Tibial nerve (tissue), 4 donors: ENCODE results near the gene ZNF79. TPM values are rescaled to one million over a fixed set of nuclear protein-coding genes. Genes with fewer than 3 reads are reported as not detected.

Experiments used
- DNase-seq, 2 donors: peaks; one replicate each; pipeline ENCODE4 v3.0.0-alpha.2; 2019; ENCODE audit warnings: low spot score in 2 of 2
- H3K27ac ChIP-seq, 4 donors: fragments of 200-600 bp; sonication (generic) in 3 of 4; one replicate each; pipeline ENCODE4 v1.5.1; 2017 to 2019; ENCODE audit warnings: mild to moderate bottlenecking in 1 of 4
- H3K27me3 ChIP-seq, 2 donors: fragments of 200-600 bp; sonication (generic) in 1 of 2; one replicate each; pipeline versions ENCODE4 v1.5.1 to v1.6.0; 2017 to 2019
- H3K36me3 ChIP-seq, 3 donors: fragments of 200-600 bp; sonication (generic); one replicate each; pipeline ENCODE4 v1.5.1; 2018 to 2019
- H3K4me1 ChIP-seq, 4 donors: fragments of 200-600 bp; sonication (generic) in 3 of 4; one replicate each; pipeline ENCODE4 v1.5.1; 2017 to 2019
- H3K4me3 ChIP-seq, 4 donors: fragments of 200-600 bp; sonication (generic) in 3 of 4; one replicate each; pipeline ENCODE4 v1.5.1; 2017 to 2019; ENCODE audit warnings: mild to moderate bottlenecking in 1 of 4, moderate library complexity in 1 of 4
- H3K9me3 ChIP-seq, 4 donors: fragments of 200-600 bp; sonication (generic) in 3 of 4; one replicate each; pipeline ENCODE4 v1.5.1; 2017 to 2019
- EP300 ChIP-seq, 2 donors: sonication (generic); formaldehyde crosslinking; IDR thresholded peaks; one replicate each; pipeline ENCODE4 v1.6.1; 2017; ENCODE audit warnings: antibody characterized with exemption in 2 of 2, mild to moderate bottlenecking in 1 of 2
- POLR2A ChIP-seq, 2 donors: fragments of 450-650 bp; IDR thresholded peaks; one replicate each; pipeline ENCODE4 v1.6.1; 2017; ENCODE audit warnings: antibody characterized with exemption in 2 of 2, mild to moderate bottlenecking in 2 of 2, moderate library complexity in 2 of 2
- whole genome bisulfite sequencing, 2 donors: methylation state at CpG; one replicate each; pipeline ENCODE4 v1.1.5; 2018; 5-methylcytosine and 5-hydroxymethylcytosine counted together
- total RNA-seq, 4 donors: library from RNA; depleted of rRNA; stranded (reverse); fragments of >200 nt; gene quantifications; one replicate each; pipeline ENCODE4 v1.1.0, GENCODE V29; 2016
- TF ChIP-seq, protein P1 (sequence below), 5 experiments: fragments of 200-600 bp in 3 of 5; fragments of 450-650 bp in 2 of 5; sonication (generic) in 3 of 5; IDR thresholded peaks; one replicate each; pipeline ENCODE4 v1.5.1; 2016 to 2019; ENCODE audit warnings: antibody characterized with exemption in 5 of 5, mild to moderate bottlenecking in 3 of 5, moderate library complexity in 2 of 5

ZNF79 gene
- total RNA-seq, 4 donors from 2014 or later: 11.6 to 18.0 (median 13.0) TPM

- peaks cover 0 to 94% (median 11%) of the 10 kb centered on the region in 3 donors for H3K36me3 ChIP-seq
These were observed 61.8 kb downstream of the ZNF79 start for GRCh38 chr9:127485995-127486394.

DNA sequence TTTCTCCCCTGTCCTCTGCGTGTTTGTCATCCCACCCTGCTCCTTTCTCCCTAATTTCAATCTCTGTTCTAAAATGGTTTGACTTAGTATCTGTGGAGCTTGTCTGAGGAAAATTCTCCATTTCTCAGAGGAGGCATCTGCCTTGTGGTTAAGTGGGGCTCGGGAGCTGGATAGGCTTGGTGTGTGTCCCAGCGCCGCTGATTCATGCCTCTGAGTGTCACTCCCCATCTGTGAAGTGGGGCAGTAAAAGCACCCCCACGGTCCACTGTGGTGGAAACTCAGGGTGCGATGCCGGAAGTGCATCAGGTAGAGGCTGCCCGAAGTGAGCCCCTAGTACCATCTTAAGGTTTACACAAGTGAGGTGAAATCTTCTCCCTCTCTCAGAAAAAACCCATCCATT lies 64.8 kb downstream of the ZNF79 start:
- Histone ChIP-seq H3K27ac (no peak overlapping the region), H3K27me3 (no peaks in the 10 kb centered on the region), H3K4me1 (no peaks in the 10 kb centered on the region), H3K9me3 (no peaks in the 10 kb centered on the region), H3K4me3 (no peak overlapping the region), H3K36me3 (peaks cover 0 to 96% (median 13%) of the 10 kb centered on the region in 3 donors)
- TF ChIP-seq, protein P1, sequence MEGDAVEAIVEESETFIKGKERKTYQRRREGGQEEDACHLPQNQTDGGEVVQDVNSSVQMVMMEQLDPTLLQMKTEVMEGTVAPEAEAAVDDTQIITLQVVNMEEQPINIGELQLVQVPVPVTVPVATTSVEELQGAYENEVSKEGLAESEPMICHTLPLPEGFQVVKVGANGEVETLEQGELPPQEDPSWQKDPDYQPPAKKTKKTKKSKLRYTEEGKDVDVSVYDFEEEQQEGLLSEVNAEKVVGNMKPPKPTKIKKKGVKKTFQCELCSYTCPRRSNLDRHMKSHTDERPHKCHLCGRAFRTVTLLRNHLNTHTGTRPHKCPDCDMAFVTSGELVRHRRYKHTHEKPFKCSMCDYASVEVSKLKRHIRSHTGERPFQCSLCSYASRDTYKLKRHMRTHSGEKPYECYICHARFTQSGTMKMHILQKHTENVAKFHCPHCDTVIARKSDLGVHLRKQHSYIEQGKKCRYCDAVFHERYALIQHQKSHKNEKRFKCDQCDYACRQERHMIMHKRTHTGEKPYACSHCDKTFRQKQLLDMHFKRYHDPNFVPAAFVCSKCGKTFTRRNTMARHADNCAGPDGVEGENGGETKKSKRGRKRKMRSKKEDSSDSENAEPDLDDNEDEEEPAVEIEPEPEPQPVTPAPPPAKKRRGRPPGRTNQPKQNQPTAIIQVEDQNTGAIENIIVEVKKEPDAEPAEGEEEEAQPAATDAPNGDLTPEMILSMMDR (IDR thresholded peaks at IDR 0.05): no peak
- WGBS, 2 donors: 83 to 87% methylated on average over 8 of the region's 8 CpGs
- no peak for DNase-seq

More at GRCh38 chr9:127485995-127486394, 61.8 kb downstream of the ZNF79 start:
- Histone ChIP-seq H3K4me3 (no peak overlapping the region), H3K9me3 (no peaks in the 10 kb centered on the region), H3K27ac (no peak overlapping the region), H3K27me3 (no peaks in the 10 kb centered on the region), H3K4me1 (no peaks in the 10 kb centered on the region)
- DNase-seq: no peak
- TF ChIP-seq, protein P1 (IDR thresholded peaks at IDR 0.05): no peak
- TF ChIP-seq EP300 (IDR thresholded peaks at IDR 0.05) (no peak), POLR2A (IDR thresholded peaks at IDR 0.05) (no peak)
- WGBS, 2 donors: 79 to 85% methylated on average over 11 of the region's 11 CpGs

DNA sequence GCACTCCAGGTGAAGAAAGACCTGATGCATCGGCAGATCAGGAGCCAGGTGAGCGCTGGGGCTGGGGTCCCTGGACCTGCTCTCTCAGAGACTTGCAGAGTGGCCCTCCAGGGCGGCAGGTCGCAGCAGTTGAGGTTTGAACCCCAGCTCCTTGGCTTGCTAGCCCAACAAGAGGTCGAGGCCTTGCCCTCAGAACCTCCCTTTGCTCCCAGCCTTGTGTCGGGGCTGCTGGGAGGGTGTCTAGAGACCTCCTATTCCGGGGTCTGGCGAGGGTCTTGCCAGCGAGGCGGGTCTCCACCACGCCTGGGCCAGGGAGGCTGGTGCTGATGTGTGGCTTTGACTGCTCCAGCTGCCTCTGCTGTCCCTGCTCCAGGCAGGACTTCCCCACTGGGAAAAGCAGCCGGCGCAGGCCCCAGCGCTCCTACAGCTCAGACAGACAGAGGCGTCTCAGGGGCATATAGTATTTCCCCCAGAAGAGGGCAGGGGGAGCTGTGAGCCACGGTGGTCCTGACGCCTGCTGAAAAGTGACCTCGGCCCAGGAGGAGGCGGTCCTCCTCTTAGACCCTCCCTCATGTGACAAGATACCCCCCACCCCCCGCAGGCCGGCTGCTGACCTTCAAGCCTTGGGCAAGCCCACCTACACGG lies 65.4 kb downstream of the ZNF79 start:
- Histone ChIP-seq H3K4me3 (no peak overlapping the region), H3K4me1 (peaks cover 0 to under 1% (median 0%) of the 10 kb centered on the region in 4 donors), H3K36me3 (peaks cover 0 to 96% (median 13%) of the 10 kb centered on the region in 3 donors), H3K9me3 (no peaks in the 10 kb centered on the region), H3K27me3 (no peaks in the 10 kb centered on the region), H3K27ac (no peak overlapping the region)
- no peak for DNase-seq
- 74 to 82% methylated on average over 17 to 20 of the region's 22 CpGs for WGBS, 2 donors
- TF ChIP-seq, protein P1 (IDR thresholded peaks at IDR 0.05): no peak
- no peak for TF ChIP-seq POLR2A (IDR thresholded peaks at IDR 0.05)
- TF ChIP-seq EP300 (IDR thresholded peaks at IDR 0.05): no peak

DNA sequence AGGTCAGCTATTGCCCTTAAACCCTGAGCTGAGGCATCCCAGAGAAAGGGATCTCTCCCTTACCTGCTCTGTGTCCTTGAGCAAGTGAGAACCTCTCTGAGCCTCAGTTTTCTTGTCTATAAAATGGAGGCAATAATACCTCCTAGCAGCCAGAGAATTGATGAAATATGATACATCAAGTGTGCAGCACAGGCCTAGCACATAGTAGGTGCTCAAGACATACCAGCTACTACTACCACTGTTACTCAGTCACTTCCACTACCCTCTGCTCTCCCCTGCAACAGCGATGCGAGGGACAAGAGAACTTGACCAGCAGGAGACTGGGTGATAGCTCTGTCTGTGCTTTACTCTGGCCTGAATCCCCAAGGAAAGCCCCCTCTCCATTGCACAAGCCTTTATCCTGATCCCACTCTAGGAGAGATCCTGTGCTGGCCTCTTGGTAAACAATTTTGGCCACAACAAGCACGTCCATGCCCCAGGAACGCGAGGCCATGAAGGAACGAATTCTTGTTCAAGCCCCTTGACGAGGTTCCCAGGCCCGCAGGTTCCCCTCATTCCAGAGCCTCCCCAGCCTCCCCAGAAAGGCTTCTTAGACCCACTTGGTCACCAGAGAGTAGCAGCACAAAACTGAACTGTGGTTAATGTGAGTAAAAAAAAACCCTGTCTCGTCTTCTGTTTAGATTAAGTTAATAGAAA lies 66.5 kb downstream of the ZNF79 start:
- TF ChIP-seq POLR2A (IDR thresholded peaks at IDR 0.05): no peak
- no peak for TF ChIP-seq EP300 (IDR thresholded peaks at IDR 0.05)
- TF ChIP-seq, protein P1 (IDR thresholded peaks at IDR 0.05): no peak
- Histone ChIP-seq H3K4me1 (peaks cover 0 to 11% (median 0%) of the 10 kb centered on the region in 4 donors), H3K27ac (no peak overlapping the region), H3K4me3 (no peak overlapping the region), H3K9me3 (no peaks in the 10 kb centered on the region), H3K36me3 (peaks cover 0 to 96% (median 10%) of the 10 kb centered on the region in 3 donors), H3K27me3 (no peaks in the 10 kb centered on the region)
- no peak for DNase-seq
- 76 to 85% methylated on average over 9 of the region's 9 CpGs for WGBS, 2 donors

GRCh38 chr9:127491516-127491915 lies 67.3 kb downstream of the ZNF79 start:
- no peak for DNase-seq
- Histone ChIP-seq H3K27me3 (no peaks in the 10 kb centered on the region), H3K36me3 (peaks cover 0 to 96% (median 3%) of the 10 kb centered on the region in 3 donors), H3K27ac (no peak overlapping the region), H3K9me3 (no peaks in the 10 kb centered on the region), H3K4me1 (peaks cover 0 to 11% (median 0%) of the 10 kb centered on the region in 4 donors), H3K4me3 (no peak overlapping the region)
- 84 to 87% methylated on average over 5 to 8 of the region's 10 CpGs for WGBS, 2 donors
- TF ChIP-seq POLR2A (IDR thresholded peaks at IDR 0.05): no peak
- no peak for TF ChIP-seq EP300 (IDR thresholded peaks at IDR 0.05)
